H1 (cell line): ENCODE data around the gene RNF125. TPM values are rescaled to one million over a fixed set of nuclear protein-coding genes. Genes with fewer than 3 reads are reported as not detected.

ENCODE experiments used
- CHD2 ChIP-seq: IDR thresholded peaks from 2 replicates; pipeline ENCODE4 v1.6.1; 2012; ENCODE audit warnings: low read length, improper control_type of control experiment
- CHD7 ChIP-seq: fragments of 300-600 bp; sonication (generic); IDR thresholded peaks from 2 replicates; pipeline ENCODE4 v1.7.1; 2012; ENCODE audit warnings: low read length, moderate library complexity, mild to moderate bottlenecking, inconsistent platforms; ENCODE audit not compliant: insufficient replicate concordance
- E2F6 ChIP-seq: IDR thresholded peaks from 2 replicates; pipeline ENCODE4 v1.6.1; 2012; ENCODE audit warnings: inconsistent platforms
- FOSL1 ChIP-seq: IDR thresholded peaks from 2 replicates; pipeline ENCODE4 v1.6.1; 2011; ENCODE audit warnings: mild to moderate bottlenecking, low read depth, low read length, moderate library complexity; ENCODE audit not compliant: insufficient read depth
- HDAC6 ChIP-seq: IDR thresholded peaks from one replicate; pipeline ENCODE4 v1.7.1; 2012; ENCODE audit warnings: low read depth, mild to moderate bottlenecking, inconsistent platforms, low read length, moderate library complexity
- JUND ChIP-seq: IDR thresholded peaks from 2 replicates; pipeline ENCODE4 v1.6.1; 2011; ENCODE audit warnings: mild to moderate bottlenecking, improper control_type of control experiment, low read length
- SIN3A ChIP-seq, 2 experiments: IDR thresholded peaks in 1 of 2; conservative IDR thresholded peaks in 1 of 2; 2 replicates each; pipeline ENCODE4 v1.6.1; 2011 to 2012; ENCODE audit warnings: low read length in 2 of 2, improper control_type of control experiment in 1 of 2, low read depth in 1 of 2, mild to moderate bottlenecking in 1 of 2
- polyA plus RNA-seq, 7 experiments: library from polyadenylated mRNA; depleted of rRNA in 3 of 7; stranded (reverse) in 5 of 7; unstranded in 2 of 7; fragments of >200 nt in 5 of 7; fragments of 200-250 nt in 2 of 7; gene quantifications; 1 replicate in 5 of 7; 2 replicates in 1 of 7; 4 replicates in 1 of 7; pipeline versions ENCODE4 v1.2.1 to v1.2.3, GENCODE V29; 2011 to 2013; ENCODE audit warnings: missing spikeins in 2 of 7, mixed read lengths in 2 of 7
- total RNA-seq: library from RNA; stranded (reverse); fragmentation: NEBNext Ultra II Directional; extraction: Animal tissue kit (Norgen Biotek cat#: 25700); gene quantifications from 2 replicates; pipeline ENCODE4 v1.2.1, GENCODE V29; 2021

The RNF125 gene
- total and polyA plus RNA-seq, 2 of the 8 experiments (the other 6 are each of a cell fraction or from before 2014, with no cell fraction given), result 14.3 to 15.2 TPM

DNA sequence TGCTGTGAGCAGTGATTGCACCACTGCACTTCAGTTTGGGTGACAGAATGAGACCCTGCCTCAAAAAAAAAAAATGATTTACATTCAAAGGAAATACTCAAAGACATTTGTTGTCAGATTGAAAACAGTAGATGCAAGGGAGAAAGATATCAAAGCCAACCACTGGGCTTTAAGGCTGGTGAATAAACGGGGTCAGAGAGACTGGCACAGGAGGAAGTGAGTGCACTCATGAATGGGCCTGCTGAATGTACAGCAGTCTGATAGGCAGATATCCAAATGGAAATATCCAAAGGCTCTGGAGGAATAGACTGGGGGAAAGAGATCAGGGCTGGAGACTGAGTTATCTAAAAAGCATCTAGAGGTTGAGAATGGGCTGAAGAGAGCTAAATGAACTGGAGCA is 10.9 kb downstream of the RNF125 start (continued):
- no peak for TF ChIP-seq CHD7
- TF ChIP-seq CHD2, result no peak
- no peak for TF ChIP-seq HDAC6
- TF ChIP-seq SIN3A (conservative IDR thresholded peaks at IDR 0.05 in 1 of 2, IDR thresholded peaks at IDR 0.05 in 1 of 2; ENCODE audit: low read depth in 1 of 2, low read length in 2 of 2), result no peak
- no peak for TF ChIP-seq FOSL1
- no peak for TF ChIP-seq JUND
- TF ChIP-seq E2F6, result no peak
